NCI-H2081 (cell line): ENCODE measurements around the gene CELF2.

Experiments
- DNase-seq, 2 experiments: peaks; one replicate each; lab custom pipeline; 2025; lab: John Stamatoyannopoulos, UW

Gene CELF2

DNA sequence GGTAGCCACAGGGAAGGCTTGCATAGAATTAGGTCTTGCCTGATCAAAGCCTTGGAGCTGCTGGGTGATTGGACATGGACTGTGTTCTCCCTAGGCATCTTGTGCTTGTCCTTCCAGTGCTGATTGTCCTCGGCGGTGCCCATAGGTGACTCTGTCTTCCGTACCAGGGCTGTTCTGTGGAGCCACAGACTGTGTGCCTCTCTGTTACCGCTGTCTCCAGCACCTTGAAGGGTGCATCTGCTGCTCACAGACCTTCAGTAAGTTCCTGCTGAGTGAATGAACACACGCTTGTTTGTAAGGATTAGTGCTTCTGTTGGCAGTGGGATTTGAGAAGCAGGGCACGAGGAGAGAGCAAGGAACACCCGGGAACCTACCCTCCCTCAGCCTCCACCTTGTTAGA lies 116.7 kb downstream of the CELF2 start:
- DNase-seq, result no peak

DNA sequence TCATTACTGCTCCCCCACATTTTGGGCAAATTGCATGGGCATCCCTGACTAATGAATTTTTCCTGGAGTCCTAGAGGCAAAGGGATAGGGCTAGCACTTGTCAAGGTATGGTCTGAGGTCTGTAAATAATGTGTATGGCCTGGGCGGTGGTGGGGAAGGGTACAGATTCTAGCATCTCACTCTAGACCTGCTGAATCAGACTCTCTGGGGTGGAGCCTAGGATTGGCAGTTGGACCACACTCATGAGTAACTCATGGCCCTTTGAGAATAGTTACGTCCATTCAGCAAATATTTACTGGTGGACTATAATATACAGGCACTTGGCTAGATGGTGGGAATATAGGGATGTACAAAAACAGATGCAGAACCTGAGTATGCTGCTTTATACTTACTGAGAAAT lies 118.0 kb downstream of the CELF2 start:
- no peak for DNase-seq

DNA sequence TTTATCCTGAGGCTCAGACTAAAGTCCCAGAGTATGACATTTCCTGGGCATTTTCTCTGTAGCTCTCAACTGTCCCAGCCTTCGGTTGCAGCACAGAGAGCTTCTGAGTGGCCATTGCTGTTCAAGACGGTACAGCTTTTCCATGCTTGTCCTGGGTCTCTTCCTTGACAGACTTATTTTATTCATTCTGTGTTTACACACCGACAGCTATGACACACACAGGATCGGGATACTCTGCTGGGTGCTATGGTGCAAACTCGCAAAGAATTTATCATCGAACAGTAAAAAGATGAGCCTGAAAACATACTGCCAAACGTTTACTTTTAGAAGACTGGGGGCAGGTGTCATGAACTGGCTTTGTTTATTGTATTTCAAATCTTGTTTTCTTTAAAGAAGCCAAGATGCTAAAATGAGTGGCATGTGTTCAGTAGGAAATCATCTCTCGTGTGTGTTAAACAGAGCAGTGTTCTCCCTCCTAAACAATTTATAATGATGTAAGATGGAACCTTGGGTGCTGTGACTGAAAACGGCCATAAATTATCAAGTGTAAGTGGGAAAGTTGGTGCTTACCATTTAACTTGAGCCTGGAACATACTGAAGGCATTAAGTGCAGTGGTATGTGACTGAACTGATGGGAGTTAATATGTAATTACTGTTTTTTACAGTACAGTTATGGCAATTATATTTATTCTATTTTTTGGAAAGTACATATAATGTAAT lies 120.8 kb downstream of the CELF2 start:
- no peak for DNase-seq

DNA sequence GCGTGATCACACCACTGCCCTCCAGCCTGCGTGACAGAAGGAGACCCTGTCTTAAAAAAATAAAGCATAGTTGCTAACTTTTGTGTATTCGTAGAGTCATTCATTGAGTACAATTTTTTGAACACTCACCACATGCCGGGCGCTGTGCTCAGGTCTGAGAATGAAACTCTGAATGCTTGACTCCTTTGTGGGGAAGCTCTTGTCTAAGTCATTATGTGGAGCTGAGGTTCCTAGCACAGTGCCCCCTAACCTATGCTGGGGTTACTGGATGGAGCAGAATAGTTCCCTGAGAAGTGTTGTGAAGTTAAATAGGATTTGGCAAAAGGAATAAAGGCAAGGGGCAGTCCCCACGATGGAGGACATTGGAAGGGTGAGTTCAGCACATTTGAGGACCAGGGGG lies 123.3 kb downstream of the CELF2 start:
- no peak for DNase-seq

DNA sequence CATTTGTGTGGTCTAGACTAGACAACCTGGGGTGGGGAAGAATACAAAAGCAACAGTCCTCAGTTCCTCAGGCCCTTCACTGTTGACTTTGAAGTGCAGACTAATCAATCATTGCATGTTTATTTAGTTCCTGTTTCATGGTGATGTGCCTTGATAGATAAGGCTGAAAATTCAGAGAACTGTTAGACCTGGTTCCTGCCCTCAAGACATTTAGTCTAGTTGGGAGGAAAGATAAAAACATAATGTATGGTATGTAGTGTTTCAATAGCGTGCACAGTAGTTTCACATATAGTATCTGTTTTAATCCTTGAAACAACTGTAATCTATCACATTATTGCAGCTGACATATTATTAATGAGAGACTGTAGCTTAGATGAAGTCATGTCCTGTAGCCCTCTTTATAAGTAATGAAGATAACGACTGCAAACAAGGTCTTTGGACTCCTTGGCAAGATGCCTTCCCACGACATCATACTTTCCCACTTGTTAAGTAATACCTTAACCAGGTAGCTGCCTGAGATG lies 124.0 kb downstream of the CELF2 start:
- peak in 1 of 2 experiments; percentile 32 for DNase-seq

DNA sequence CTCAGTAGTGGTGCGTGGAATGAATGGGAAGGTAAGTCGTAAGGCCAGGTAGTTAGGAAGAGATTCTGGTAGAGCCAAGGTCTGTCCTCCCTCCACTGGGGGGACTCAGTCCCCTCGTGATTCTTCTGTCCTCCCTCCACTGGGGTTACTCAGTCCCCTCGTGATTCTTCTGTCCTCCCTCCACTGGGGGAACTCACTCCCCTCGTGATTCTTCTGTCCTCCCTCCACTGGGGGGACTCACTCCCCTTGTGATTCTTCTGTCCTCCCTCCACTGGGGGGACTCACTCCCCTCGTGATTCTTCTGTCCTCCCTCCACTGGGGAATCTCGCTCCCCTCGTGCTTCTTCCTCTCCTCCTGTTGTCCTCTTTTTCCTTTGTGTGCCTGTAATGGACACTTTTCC lies 125.1 kb downstream of the CELF2 start:
- DNase-seq, result no peak

DNA sequence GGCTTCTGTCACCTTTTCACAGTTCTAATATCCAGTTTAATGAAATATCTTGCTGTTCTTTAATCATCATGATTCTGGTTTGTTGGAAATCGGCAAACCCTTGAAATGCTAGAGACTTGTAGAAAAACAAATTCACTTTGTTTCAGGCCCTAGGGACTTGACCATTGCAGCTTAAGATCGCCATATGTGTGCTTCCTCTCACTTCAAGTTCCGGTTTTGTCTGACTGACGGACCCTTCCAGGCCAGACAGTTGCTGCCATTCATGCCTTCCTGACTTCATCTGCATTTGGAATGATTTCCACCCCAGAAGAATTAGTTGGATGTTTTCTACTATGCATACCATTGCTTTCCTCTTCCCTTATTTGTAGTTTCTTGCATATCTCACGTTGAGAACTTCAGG lies 125.6 kb downstream of the CELF2 start:
- no peak for DNase-seq

DNA sequence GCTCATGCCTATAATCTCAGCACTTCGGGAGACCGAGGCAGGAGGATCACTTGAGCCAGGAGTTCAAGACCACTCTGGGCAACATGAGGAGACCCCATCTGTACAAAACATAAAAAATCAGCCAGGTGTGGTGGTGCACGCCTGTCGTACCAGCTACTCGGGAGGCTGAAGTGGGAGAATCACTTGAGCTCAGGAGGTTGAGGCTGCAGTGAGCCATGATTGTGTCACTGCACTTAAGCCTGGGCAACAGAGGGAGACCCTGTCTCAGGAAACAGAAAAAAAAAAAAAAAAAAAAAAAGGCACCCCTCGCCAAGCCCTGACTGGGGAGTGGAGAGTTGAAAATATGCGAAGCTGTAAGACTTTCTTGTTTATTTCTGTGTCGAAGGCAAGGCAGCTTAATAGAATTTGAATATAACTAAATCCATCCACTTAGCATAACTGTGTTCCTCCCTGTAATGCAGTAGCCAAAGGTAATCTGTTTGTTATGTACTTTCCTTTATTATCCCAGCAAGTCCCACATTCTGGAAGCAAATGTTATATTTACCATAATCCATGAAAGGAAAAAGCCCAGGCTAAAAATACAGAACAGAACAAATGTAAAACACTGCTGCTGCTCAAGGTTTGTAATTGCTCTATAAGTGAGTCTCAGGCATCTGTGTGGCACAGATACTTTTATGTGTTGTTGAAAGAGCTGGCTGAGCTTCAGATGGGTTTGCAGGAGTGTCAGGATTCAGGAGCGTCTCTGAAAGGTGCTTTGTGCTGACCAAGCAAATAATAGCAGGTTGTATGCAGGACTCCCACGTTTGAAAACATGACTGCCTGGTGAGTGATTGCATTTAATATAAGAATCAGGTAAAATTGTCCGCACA lies 127.2 kb downstream of the CELF2 start:
- DNase-seq, result peak in 1 of 2 experiments; percentile 12

DNA sequence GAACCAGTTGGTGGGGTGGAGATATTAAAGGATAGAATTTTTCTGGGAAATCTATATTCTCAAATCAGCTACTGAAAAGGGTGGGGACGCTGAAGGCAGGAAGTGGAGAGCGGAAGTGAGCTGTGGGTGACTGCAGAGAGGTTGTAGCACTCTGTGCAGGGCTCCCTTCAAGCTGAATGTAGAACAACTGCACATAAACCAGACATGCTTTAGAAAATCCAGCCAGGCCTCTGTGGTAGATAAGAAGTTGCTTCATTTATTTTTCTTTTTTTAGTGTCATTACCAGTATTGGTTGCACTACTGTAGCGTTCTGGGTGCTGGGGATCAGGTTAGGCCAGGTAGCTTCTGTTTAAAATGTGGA lies 127.8 kb downstream of the CELF2 start:
- DNase-seq, result no peak

DNA sequence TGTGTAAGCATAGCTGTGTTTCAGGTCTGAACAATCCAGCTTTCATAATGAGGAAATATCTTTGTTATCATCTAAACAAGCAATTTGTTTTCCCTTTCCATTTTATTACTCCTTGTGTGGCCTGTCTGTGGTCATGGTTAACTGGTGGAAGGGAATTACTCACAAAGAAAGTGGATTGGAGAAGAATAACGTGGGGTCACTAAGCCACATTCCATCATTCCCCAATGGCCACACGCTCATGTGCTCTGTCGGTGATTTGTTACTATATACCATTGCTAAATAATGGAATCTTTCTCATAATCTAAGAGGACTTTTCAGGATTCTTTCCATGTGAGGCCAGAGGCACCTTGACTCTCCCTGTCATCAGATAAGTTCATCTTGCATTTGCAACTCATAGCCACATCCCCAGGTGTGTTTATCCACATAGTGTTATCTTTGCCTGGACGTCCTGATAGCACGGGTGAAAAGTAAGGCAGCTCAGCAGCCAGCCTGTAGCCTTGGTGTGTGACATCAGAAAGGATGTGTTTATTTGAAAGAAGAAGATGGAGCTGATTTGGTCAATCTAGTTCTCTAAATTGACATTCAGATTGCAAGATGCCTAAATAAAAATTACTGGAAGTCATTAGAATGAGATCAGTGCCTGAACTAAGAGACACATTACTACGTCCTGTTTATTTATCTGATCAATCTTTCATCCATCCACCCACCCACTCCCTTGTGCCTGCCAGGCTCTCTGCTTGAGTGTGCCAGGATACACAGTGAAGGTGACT lies 128.9 kb downstream of the CELF2 start:
- DNase-seq, result no peak

DNA sequence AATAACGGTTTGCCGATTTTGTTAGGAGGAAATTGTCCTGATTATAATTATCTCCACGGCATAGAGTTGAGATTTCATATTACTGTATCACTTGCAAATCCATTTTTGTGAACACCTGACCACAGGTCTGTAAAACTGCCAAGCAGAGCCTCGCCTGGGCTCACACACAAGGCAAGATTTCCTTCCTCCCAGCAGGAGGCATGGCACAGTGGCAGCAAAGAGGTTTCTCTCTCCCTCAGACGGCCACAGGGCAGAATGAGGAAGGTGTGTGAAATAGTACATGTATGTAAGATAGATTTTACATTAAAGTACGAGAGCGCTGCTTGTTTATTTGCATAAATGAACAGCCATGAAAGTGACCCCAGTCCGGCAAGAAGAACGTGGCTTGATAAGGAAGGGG lies 130.1 kb downstream of the CELF2 start:
- peak in 1 of 2 experiments; percentile 43 for DNase-seq

DNA sequence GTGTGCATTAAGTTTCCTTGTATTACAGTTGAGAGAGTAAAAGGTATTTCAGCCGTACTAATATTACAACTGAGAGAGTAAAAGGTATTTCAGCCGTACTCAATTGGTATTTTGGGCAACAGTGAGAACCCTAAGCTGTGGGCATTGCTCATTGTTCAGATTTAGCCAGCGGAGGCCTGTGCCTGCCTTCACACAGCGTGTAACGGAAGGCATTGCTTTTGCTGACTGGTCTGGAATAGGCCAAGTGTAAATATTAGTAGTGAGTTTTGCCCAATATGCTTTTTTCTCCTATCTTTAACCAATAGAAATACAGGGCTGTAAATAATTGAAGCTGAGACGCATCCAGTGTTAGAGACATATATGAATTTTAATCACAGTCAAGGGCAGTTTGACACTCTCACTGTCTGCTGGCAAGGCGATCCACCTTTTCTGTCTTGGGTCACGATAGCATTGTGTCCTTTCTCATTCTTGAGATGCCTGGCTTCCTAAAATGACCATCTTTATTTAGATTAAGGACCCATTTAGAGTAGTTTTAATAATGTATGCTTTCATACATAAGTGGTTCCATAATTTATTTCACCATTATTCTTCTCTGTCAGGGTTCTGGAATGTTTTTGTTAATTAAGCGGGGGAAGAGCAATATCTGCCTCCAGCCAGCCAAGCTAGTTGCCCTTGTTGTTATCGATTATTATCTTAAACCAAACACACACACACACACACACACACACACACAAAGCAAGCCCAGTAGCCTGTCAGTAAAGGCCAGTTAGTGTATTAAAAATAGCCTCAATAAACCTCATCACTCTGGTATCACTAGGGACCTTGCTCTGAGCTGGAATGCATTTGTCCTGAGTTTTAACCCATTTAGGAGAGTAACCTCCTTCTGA lies 130.7 kb downstream of the CELF2 start:
- no peak for DNase-seq

DNA sequence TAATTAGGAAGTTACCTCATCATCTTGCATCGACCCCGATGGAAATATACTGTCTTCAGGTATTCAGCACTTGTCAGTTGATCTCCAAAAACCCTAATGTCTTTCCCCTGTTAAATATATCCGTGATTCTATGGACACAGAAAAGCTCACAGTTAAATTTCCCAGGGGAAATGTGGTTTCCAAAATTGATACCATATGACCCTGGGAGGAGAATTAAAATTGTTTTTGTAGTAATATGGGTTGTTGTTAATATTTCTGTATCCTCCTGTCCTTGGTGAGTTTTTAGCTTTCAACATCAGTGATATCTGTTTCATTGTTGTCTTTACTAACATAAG lies 132.1 kb downstream of the CELF2 start:
- DNase-seq, result no peak

DNA sequence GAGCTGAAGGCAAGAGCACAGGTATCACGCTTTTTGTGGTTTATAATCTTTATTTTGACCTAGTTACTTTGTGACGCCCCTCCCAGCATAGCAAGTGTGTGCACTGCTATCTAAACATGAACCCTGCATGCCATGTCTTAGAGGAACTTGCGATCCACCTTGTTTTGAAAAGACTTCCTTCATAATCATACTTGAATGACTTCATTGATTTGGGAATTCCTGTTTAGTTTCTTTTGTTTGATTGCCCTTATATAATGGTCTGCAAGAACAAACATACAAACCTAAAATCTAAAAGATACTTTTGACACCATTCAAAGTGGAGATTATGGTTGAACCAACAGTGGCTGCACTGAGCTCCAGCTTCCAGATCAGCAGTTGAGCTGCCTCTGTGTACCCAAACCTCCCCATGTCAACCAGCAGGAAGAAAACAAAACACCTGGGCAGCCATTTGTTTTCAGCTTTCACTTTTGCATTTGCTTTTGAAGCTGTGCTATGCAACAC lies 132.6 kb downstream of the CELF2 start:
- no peak for DNase-seq

DNA sequence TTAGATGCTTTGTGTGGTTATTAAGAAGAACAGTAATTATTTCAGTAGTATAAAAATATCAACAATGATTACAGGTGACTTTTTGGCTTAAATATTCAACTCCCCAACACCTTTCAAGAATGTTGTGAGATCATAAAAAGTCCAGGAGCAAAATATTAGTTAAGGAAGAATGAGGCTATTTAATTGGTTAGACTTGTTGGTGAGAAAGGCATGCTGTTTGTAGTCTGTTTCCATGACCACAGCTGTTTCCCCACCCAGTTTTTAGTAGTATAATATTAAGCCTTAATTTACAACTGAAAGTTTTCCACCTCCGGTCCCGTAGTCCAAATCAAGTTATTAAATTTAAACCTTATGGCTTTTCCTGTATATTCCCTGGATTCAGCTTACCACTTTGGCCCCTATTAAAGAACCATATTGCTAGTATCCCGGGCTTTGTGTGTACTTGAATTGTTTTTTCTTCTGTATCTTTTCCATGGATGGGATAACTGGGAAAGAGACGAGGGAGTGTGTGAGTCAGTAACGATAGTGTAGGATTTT lies 133.3 kb downstream of the CELF2 start:
- DNase-seq, result no peak

DNA sequence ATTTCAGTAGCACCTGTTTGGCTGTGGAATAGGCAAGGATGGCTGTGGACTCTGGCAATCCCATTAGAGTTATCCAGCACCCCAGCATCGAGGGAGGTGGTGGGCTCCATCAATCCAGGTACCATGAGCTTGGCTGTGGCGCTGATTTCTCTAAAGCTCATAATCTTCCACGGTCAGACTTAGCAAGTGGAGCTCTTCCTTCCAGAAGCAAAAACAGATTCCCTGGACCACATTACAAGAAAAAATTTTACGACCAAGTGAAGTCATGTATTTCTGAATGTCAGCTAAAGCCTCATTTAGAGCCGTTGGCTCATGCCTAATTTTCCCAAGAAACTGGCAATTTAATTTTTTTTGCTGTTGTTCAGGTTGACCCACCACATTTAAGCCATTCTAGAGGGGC lies 135.1 kb downstream of the CELF2 start:
- no peak for DNase-seq

DNA sequence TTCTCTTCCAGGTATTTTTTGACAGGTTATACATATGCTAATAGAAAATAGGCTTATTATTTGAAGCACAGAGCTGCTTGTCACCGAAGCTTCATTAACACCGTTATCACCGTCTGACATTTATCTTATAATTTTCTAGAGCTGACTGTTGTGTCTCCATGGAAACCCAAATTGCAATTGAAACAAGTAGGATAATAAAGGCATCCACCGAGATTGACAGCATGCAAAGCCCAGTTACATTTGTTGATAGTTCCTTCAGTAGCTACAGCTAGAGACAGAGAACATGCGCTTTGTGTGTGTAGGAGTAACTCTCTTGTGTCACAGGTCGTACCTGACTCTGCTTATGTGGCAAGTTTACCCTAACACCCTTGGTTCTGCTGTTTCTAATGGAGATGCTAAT lies 135.6 kb downstream of the CELF2 start:
- DNase-seq, result no peak

DNA sequence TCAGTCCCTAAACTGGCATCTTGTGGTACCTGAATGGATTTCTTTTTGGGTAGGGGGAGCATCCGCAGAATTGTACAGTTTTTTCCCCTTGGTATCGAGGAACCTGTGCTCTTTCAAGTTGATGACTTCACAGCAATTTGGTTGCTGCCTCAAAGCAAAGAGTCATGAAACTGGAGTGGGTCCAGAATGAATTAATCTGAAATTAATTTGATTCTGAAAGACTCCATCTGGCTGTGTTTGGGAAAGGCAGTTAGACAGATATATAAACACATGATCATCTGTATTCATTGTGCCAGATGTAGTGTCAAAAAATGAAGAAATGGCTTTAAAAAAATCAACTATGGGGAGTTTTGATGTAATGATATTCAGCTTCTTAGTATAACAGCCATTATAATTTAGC lies 136.1 kb downstream of the CELF2 start:
- no peak for DNase-seq

DNA sequence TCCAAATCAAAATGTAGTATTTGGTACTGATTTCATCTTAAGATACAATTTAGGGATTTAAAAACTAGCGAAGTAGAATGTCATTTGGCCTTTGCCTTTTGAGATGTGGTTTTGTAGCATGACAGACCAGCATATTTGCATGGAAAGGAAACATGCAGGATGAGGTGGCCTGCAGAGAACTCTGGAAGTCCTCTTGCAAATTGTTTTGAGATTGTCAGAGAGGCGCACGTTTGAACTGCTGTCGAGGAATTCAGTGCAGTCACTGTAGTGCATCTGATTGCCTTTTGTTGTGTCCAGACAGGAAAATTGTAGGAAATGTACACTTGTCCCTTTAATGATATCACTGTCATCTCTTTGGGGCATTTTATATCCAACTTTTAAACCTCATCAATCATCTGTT lies 136.7 kb downstream of the CELF2 start:
- peak in 1 of 2 experiments; percentile 35 for DNase-seq

DNA sequence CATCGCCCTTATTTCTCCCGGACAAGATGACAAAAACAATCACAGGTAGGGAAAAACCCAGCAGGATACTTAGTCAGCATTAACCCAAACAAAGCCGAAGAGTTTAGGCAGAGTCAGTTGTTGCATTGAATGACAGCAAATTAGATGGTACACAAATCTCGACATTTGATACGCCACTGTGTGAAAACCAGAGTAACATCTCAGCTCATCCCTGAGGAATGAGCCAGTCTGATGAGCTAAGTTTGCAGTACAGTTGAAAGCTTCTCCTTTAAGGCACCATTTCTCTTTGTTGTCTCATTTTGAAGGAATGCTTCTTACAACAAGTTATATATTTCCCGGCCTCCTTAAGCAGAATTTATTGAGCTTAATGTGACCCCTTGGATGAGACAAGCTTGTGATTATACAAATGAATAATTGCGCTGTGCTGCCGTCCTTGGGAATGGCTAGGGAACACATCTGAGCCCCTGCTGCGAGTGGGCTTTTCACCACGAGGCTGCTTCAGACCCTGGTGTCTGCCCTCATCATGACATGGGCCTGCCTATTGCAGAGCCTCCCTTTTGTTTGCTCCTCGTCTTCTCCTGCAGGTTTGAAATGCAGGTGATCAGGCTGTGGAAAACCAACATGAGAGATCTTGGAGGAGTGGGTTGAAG lies 137.3 kb downstream of the CELF2 start:
- peak in 1 of 2 experiments; percentile 35 for DNase-seq

DNA sequence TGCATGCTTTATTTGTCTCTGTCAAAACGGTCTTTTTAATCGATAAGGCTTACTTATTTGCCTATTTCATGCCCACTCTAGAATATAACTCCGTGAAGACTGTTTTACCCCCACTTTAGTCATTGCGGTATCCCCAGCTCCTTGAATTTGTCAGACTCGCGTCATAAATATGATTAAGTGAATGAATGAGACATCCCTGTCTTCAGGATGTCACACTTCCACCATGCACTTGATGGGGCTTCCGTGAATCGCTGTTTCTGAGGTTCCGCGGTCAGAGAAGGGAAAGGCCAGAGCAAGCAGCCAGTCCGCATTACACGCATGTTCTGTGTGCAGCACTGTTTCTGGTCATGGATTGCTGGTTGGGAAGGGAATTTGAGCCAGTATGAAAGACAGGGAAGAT lies 138.8 kb downstream of the CELF2 start:
- DNase-seq, result no peak
